ENCODE measurements around the gene MXD3.
"Not testable (repeated sequence)": the region's sequence is repeated elsewhere in the genome, so short reads cannot be mapped to it uniquely, and the experiment has no call there.

MXD3 gene, protein sequence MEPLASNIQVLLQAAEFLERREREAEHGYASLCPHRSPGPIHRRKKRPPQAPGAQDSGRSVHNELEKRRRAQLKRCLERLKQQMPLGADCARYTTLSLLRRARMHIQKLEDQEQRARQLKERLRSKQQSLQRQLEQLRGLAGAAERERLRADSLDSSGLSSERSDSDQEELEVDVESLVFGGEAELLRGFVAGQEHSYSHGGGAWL

DNA sequence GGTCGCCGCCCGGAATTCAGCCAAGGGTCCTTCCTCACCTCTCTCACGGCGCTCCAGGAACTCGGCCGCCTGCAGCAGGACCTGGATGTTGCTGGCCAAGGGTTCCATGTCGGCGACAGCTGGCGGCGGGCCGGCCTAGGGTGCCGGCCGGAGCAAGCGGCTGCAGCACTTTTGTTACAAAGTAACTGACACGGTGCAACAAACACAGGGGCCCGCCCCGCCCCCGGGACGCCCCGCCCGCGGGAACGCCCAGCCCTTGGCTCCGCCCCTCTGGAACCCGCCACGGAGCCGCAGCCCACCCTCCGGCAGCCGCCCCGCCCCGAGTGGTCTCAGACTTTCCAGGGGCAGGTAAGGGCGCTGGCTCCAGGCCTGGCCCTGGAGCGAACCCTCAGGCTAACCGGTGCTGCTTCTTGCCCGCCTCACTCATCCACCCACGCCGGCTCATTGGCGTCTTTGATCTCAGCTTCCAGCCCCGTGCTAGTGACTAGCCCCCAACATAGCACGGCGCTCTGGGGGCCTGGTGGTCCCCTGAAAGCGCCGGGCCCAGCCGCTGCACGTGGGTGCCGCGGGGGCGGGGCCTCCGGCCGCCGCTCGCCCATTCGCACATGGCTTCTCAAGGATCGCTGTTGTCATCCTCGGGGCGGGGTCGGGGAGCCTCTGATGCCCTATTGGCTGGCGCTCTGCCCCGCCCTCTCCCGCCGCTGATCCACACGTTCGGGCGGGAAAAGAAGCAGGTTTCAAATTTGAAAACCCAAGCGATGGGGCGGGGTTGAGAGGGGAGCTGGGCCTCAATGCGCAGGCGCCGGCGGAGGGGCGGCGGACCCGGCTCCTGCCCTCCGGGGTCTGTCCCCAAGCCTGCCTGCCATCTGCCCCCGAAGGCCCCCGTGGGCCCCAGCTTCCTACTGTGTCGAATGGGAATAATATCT is at the start of gene MXD3:
Gene MXD3 (minus strand): TSS at position 176 of the 926 bp plus-strand sequence. CDS start 68 bp downstream, at position 108.
- peak within 1 kb of the TSS; percentile 48 to 77 for H3K4me3 ChIP-seq (ENCODE audit: low read depth in 1 of 2, low read length in 2 of 2)
- peaks cover under 1 to 6% of the 10 kb centered on the region in 2 donors for H3K36me3 ChIP-seq (ENCODE audit: control insufficient read depth in 1 of 2, insufficient read depth in 2 of 2, low read length in 2 of 2)
- no peaks in the 10 kb centered on the region for H3K9me3 ChIP-seq (ENCODE audit: control insufficient read depth in 1 of 2, low read length in 2 of 2)
- peaks cover 0 to 25% of the 10 kb centered on the region in 2 donors for H3K4me1 ChIP-seq (ENCODE audit: control insufficient read depth in 1 of 2, insufficient read depth in 2 of 2, low read length in 2 of 2)
- H3K27me3 ChIP-seq (ENCODE audit: low read depth, low read length) = no peaks in the 10 kb centered on the region
- H3K27ac ChIP-seq (ENCODE audit: low read length) = peak within 1 kb of the TSS; percentile 8

DNA sequence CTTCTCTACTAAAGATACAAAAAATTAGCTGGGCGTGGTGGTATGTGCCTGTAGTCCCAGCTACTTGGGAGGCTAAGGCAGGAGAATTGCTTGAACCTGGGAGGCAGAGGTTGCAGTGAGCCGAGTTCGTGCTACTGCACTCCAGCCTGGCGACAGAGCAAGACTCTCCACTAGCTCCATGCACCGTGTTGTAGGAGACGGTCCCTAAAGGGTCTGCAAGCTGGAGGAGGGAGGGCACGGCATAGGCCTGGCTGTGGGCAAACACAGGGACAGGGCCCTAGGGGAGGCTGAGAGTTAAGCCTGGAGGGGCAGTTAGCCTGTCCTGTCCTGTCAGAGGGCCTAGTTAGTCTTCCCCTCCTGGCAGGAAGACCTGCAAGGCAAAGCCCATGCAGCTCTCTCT is 49.0 kb upstream of the MXD3 start:
- not testable (repeated sequence) for H3K27ac ChIP-seq (ENCODE audit: low read length)
- peaks cover 8 to 25% of the 10 kb centered on the region in 2 donors for H3K4me1 ChIP-seq (ENCODE audit: control insufficient read depth in 1 of 2, insufficient read depth in 2 of 2, low read length in 2 of 2)

DNA sequence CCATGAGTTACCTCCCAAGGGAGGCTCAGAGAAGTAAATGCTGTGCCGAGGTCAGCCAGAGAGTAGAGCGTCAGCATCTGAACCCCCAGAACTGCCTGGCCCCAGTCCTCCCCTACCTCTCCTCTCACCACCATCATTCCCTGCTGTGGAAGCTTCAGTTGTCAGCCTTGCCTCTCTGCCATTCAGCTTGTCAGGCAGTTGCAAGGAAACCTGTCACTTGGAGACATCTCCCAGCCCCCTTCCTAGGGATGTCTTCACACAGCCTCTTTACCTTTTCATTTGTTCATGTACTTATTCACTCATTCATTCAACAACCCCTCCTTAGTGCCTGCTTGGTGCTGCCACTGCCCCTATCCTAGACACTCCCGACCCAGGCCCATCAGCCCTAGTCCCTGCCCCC is 48.2 kb upstream of the MXD3 start:
- no peak overlapping the region for H3K27ac ChIP-seq (ENCODE audit: low read length)
- no peaks in the 10 kb centered on the region for H3K36me3 ChIP-seq (ENCODE audit: control insufficient read depth in 1 of 2, insufficient read depth in 2 of 2, low read length in 2 of 2)
- H3K4me3 ChIP-seq (ENCODE audit: low read depth in 1 of 2, low read length in 2 of 2) = no peak overlapping the region
- no peaks in the 10 kb centered on the region for H3K27me3 ChIP-seq (ENCODE audit: low read depth, low read length)
- H3K4me1 ChIP-seq (ENCODE audit: control insufficient read depth in 1 of 2, insufficient read depth in 2 of 2, low read length in 2 of 2) = peaks cover 6 to 22% of the 10 kb centered on the region in 2 donors
- no peaks in the 10 kb centered on the region for H3K9me3 ChIP-seq (ENCODE audit: control insufficient read depth in 1 of 2, low read length in 2 of 2)

More for the DNA sequence above, 49.0 kb upstream of the MXD3 start:
- H3K36me3 ChIP-seq (ENCODE audit: control insufficient read depth in 1 of 2, insufficient read depth in 2 of 2, low read length in 2 of 2); H3K4me3 ChIP-seq (ENCODE audit: low read depth in 1 of 2, low read length in 2 of 2); H3K9me3 ChIP-seq (ENCODE audit: control insufficient read depth in 1 of 2, low read length in 2 of 2); H3K27me3 ChIP-seq (ENCODE audit: low read depth, low read length): not testable (repeated sequence)

DNA sequence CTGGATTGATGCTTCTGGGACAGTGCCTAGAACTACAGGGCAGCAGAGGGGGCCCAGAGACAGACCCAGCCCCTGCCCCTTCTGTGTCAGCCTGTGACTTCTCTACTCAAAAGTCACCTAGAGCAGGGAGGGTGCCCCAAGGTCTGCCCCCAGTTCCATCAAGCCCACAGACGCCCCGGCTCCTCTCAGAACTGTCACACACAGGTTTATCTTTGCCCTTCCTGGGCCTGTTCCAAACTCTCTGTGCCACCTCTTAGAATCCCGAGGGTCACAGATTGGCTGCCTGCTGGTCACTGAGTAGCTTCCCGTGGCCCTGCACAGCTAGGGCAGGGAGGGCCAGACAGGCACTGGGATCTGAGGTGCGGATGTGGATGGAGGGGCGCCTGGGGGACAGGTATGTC is 47.8 kb upstream of the MXD3 start:
- Histone ChIP-seq H3K4me1 (ENCODE audit: control insufficient read depth in 1 of 2, insufficient read depth in 2 of 2, low read length in 2 of 2) (peaks cover 6 to 21% of the 10 kb centered on the region in 2 donors), H3K36me3 (ENCODE audit: control insufficient read depth in 1 of 2, insufficient read depth in 2 of 2, low read length in 2 of 2) (no peaks in the 10 kb centered on the region), H3K4me3 (ENCODE audit: low read depth in 1 of 2, low read length in 2 of 2) (no peak overlapping the region), H3K27me3 (ENCODE audit: low read depth, low read length) (no peaks in the 10 kb centered on the region), H3K27ac (ENCODE audit: low read length) (no peak overlapping the region), H3K9me3 (ENCODE audit: control insufficient read depth in 1 of 2, low read length in 2 of 2) (no peaks in the 10 kb centered on the region)

DNA sequence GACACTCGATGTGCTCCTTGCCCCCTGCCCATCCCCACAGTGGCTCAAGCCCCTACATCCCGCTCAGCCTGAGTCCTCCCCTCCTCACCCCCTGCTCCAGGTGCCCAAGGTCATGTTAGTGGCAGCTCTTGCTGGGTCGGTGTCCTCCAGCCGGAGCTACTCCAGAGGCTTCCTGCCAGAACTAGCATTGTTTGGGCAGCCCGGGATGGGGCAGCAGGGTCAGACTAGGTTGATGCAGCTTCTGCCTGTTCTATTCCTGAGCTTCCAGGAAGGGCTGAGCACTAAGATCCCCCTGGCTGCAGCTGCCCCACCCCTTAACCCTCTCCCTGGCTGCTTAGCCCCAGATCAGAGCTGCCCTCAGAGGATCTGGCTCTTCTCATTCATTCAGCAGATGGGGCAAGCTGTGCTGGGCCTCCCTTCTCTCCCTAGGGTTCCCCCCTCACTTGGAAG is 46.7 kb upstream of the MXD3 start:
- Histone ChIP-seq H3K27me3 (ENCODE audit: low read depth, low read length) (no peaks in the 10 kb centered on the region), H3K4me3 (ENCODE audit: low read depth in 1 of 2, low read length in 2 of 2) (peak overlapping the region; percentile 46 to 56), H3K36me3 (ENCODE audit: control insufficient read depth in 1 of 2, insufficient read depth in 2 of 2, low read length in 2 of 2) (no peaks in the 10 kb centered on the region), H3K27ac (ENCODE audit: low read length) (no peak overlapping the region), H3K9me3 (ENCODE audit: control insufficient read depth in 1 of 2, low read length in 2 of 2) (no peaks in the 10 kb centered on the region), H3K4me1 (ENCODE audit: control insufficient read depth in 1 of 2, insufficient read depth in 2 of 2, low read length in 2 of 2) (peaks cover 2 to 14% of the 10 kb centered on the region in 2 donors)

DNA sequence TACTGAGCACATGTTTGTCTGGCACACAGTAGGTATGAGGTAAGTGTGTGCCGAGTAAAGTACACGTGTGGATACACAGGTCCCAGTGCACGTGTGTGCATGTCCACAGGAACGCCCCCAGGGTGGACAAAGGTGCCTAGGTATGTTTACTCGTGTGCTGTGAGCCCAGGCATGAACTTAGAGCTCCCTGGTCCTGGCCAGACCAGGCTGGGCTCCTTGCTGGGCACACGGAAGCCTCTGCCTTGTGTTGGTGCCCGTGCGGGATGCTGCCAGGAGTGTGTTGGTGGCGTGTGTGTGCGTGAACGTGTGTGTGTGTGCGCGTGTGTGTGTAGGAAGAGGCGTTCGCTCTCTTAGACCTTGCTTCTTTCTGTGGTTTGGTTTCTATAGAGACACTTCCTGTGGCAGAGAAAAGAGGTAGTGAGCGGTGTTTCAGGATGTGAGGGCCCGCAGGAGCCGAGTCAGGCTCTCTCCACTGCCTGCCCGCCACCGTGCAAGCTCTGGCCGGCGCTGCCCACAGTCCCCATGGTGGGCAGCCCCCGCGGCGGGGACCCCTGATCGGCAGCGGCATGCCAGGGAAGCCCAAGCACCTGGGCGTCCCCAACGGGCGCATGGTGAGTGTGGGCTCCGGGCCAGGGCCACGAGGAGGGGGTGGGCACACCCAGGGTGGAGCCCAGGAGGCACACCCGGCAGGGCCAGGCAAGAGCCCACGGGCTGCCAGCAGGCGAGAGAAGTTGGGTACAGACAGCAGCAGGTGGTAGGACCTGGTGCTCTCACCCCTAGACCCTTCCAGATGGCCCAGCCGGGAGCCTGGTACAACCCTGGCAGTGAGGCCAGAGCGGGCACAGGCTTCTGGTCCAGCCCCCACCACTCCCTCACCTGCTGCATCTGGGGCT is 46.0 kb upstream of the MXD3 start, which contains the start of gene RGS14:
Gene RGS14 (plus strand): TSS at position 466 of the 893 bp plus-strand sequence. CDS start 101 bp downstream, at position 567.
- H3K27ac ChIP-seq (ENCODE audit: low read length) = no peak within 1 kb of the TSS
- H3K9me3 ChIP-seq (ENCODE audit: control insufficient read depth in 1 of 2, low read length in 2 of 2) = no peaks in the 10 kb centered on the region
- H3K4me1 ChIP-seq (ENCODE audit: control insufficient read depth in 1 of 2, insufficient read depth in 2 of 2, low read length in 2 of 2) = peaks cover 0 to 7% of the 10 kb centered on the region in 2 donors
- no peaks in the 10 kb centered on the region for H3K36me3 ChIP-seq (ENCODE audit: control insufficient read depth in 1 of 2, insufficient read depth in 2 of 2, low read length in 2 of 2)
- no peaks in the 10 kb centered on the region for H3K27me3 ChIP-seq (ENCODE audit: low read depth, low read length)
- H3K4me3 ChIP-seq (ENCODE audit: low read depth in 1 of 2, low read length in 2 of 2) = peak within 1 kb of the TSS; percentile 46 to 56

DNA sequence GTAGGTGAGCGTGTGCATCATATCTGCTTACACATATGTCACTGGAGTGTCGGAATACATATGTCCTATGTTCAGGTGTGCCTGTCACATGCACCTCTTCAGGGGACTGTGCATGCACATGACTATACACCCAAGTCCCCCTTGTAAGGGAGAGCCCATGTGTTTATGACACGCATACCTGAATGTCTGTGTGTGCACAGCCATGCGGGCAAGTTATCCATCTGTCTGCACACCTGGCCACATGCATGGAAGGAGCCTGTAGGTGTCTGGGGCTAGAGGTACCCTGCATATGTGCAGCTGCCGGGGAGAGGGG is 45.4 kb upstream of the MXD3 start:
- Histone ChIP-seq H3K27ac (ENCODE audit: low read length) (no peak overlapping the region), H3K36me3 (ENCODE audit: control insufficient read depth in 1 of 2, insufficient read depth in 2 of 2, low read length in 2 of 2) (no peaks in the 10 kb centered on the region), H3K27me3 (ENCODE audit: low read depth, low read length) (no peaks in the 10 kb centered on the region), H3K4me1 (ENCODE audit: control insufficient read depth in 1 of 2, insufficient read depth in 2 of 2, low read length in 2 of 2) (peaks cover 0 to 5% of the 10 kb centered on the region in 2 donors), H3K4me3 (ENCODE audit: low read depth in 1 of 2, low read length in 2 of 2) (no peak overlapping the region), H3K9me3 (ENCODE audit: control insufficient read depth in 1 of 2, low read length in 2 of 2) (no peaks in the 10 kb centered on the region)

DNA sequence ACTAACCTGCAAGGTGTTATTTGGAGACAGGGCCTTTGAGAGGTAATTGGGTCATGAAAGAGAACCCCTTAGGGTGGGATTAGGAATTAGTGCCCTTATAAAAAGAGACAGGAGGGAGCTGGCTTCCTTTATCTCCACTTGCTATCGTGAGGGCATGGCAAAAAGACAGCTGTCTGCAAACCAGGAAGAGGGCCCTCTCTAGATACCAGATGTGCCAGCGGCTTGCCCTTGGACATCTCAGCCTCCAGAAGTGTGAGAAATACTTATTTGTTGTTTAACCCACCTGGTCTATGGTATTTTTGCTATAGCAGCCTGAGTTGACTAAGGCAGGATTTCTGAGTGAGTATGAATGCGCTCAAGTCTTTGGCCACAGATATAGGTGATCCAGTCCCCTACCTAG is 45.0 kb upstream of the MXD3 start:
- no peaks in the 10 kb centered on the region for H3K9me3 ChIP-seq (ENCODE audit: control insufficient read depth in 1 of 2, low read length in 2 of 2)
- no peaks in the 10 kb centered on the region for H3K27me3 ChIP-seq (ENCODE audit: low read depth, low read length)
- no peaks in the 10 kb centered on the region for H3K36me3 ChIP-seq (ENCODE audit: control insufficient read depth in 1 of 2, insufficient read depth in 2 of 2, low read length in 2 of 2)
- H3K27ac ChIP-seq (ENCODE audit: low read length) = no peak overlapping the region
- no peak overlapping the region for H3K4me3 ChIP-seq (ENCODE audit: low read depth in 1 of 2, low read length in 2 of 2)
- H3K4me1 ChIP-seq (ENCODE audit: control insufficient read depth in 1 of 2, insufficient read depth in 2 of 2, low read length in 2 of 2) = peaks cover 0 to 6% of the 10 kb centered on the region in 2 donors

DNA sequence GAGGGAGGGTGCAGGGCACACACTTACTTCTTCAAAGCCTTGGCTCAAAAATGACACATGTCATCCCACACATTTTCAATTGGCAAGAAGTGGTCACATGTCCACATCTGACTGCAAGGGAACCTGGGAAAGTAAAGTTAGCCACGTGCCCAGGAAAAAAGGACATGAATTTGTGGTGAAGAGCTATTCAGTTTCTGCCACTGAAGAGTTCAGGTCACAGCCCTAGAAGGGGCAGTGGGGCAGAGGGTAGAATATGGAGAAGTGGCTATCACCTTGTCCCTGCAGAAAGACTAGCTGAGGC is 44.1 kb upstream of the MXD3 start:
- no peaks in the 10 kb centered on the region for H3K27me3 ChIP-seq (ENCODE audit: low read depth, low read length)
- peaks cover under 1 to 9% of the 10 kb centered on the region in 2 donors for H3K4me1 ChIP-seq (ENCODE audit: control insufficient read depth in 1 of 2, insufficient read depth in 2 of 2, low read length in 2 of 2)
- H3K9me3 ChIP-seq (ENCODE audit: control insufficient read depth in 1 of 2, low read length in 2 of 2) = no peaks in the 10 kb centered on the region
- H3K36me3 ChIP-seq (ENCODE audit: control insufficient read depth in 1 of 2, insufficient read depth in 2 of 2, low read length in 2 of 2) = no peaks in the 10 kb centered on the region
- H3K27ac ChIP-seq (ENCODE audit: low read length) = no peak overlapping the region
- H3K4me3 ChIP-seq (ENCODE audit: low read depth in 1 of 2, low read length in 2 of 2) = no peak overlapping the region

DNA sequence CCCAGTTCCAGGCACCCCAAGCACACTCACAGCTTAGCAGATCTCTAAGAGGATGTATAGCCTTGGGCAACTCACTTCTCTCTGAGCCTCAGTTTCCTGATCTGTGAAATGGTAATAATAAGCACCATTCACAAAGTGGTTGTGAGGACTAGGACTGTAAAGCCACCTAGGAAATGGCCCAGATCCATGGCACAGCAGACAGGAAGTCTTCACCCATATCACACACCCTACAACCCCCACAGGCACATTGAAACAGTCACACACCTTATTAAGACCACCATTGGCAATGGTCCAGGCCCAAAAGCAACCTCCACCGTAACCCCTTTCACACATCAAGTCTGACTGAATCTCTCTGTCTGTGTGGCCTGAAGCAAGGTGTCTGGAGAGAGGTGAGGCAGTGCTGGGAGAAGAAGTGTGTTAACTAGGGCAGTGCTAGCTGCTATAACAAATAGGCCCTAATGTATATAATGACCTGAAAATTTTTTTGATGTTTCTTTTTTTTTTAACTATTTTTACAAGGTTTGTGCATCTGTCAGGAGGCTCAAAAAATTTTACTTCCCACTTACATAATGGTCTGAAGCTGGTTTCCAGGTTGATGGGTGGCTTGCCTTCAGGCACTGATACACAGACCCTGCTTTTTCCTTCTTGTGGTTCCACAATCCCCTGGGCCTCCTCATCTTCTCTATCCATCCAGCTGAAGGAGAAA is 43.6 kb upstream of the MXD3 start:
- H3K4me3 ChIP-seq (ENCODE audit: low read depth in 1 of 2, low read length in 2 of 2) = no peak overlapping the region
- H3K27ac ChIP-seq (ENCODE audit: low read length) = no peak overlapping the region
- no peaks in the 10 kb centered on the region for H3K36me3 ChIP-seq (ENCODE audit: control insufficient read depth in 1 of 2, insufficient read depth in 2 of 2, low read length in 2 of 2)
- H3K27me3 ChIP-seq (ENCODE audit: low read depth, low read length) = no peaks in the 10 kb centered on the region
- H3K4me1 ChIP-seq (ENCODE audit: control insufficient read depth in 1 of 2, insufficient read depth in 2 of 2, low read length in 2 of 2) = peaks cover 5 to 14% of the 10 kb centered on the region in 2 donors
- H3K9me3 ChIP-seq (ENCODE audit: control insufficient read depth in 1 of 2, low read length in 2 of 2) = no peaks in the 10 kb centered on the region
